DMS 273 treated with DMSO at 0.1 percent for 48 hours (cell line): ENCODE measurements around the gene ACOX3.

ENCODE experiments used
- DNase-seq: peaks from one replicate; lab custom pipeline; 2025; lab: John Stamatoyannopoulos, UW

Gene ACOX3

GRCh38 chr4:8467016-8467415 lies 26.5 kb upstream of the ACOX3 start:
- DNase-seq = no peak

GRCh38 chr4:8465615-8466611 lies 25.4 kb upstream of the ACOX3 start:
- DNase-seq = no peak

- DNase-seq = no peak
These were observed 23.9 kb upstream of the ACOX3 start for GRCh38 chr4:8464381-8464780.

DNA sequence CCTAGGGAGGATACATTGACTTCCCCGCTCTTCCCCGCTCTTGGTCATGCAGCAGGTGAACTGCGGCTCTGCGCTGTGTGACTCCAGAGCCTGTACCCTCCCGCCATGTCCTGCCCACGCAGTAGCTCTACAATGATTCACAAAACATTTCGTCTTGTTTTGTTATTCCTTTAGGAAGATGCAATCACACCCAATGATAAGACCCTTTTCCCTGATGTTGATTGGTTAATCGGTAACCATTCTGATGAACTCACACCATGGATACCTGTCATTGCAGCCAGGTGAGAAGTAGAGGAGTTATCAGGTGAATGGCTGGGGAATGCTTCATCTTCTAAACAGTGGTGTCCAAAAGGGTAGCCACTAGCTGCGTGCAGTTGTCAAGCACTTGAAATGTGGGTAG lies 23.3 kb upstream of the ACOX3 start:
- no peak for DNase-seq

- no peak for DNase-seq
These were observed 21.1 kb upstream of the ACOX3 start for GRCh38 chr4:8461616-8462015.

DNA sequence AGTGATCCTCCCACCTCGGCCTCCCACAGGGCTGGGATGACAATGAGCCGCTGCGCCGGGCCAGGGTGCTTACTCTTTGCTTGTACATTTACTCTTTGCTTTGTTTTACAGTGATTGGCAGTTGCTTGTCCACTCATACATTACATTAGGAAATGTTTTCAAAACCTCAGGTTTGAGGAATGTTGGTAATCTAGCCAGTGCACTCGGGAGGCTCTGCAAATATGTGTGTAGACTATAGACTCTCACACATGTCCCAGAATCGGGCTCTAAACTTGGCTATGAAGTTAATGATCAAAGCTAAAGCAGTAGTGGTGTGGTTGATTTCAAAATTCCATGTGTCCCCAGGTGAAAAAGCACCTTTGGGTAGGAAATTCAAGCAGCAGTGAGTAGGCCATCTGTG lies 20.6 kb upstream of the ACOX3 start:
- no peak for DNase-seq

DNA sequence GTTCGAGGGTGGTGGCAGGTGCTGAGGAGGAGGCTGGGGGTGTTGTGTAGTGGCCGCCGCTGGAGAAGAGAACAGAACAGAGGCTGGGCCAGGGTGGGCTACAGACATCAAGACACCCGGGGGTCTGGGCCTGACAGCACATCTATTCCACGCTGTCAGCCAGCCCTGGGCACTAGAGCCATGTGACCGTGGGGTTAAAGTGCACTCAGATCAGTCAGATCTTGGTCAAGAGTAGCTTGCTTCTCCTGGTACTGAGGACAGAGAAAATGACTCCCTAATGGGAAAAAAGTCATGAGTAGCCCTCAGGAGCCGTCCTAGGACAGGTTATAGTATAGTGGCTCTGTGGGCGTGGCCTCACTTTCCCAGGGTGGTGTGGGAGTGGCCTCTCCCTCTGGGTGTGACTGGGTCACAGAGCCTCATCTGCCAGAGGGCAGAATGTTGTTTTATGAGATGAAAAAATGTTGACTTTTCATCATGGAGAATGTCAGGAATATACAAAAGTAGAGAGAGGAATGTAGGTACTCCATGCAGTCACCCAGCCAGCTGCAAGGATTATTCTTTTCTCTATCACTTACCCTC lies 19.4 kb upstream of the ACOX3 start:
- DNase-seq = no peak

DNA sequence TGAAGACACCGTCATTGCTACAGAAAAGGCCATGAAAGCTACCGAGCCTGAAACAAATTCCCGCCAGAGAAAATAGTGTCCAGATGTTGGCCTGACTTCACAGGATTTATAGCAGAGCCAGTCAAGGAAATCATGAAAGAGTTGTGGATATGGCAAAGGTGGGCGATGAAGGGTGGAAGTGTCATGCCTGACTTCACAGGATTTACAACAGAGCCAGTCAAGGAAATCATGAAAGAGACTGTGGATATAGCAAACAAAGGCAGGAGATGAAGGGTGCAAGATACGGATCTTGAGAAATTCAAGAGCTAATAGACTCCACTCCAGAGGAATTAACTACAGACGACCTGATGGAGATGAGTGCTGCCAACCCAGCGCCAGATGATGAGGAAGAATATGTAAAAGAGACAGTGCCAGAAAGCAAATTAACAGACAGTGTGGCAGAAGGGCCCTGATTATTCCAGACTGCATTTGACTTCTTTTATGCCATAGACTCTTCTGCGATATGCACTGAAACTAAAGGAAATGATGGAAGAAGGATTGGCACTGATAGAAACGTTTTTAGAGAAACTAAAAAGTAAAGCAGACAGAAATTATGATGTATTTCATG lies 17.2 kb upstream of the ACOX3 start:
- DNase-seq = no peak

- no peak for DNase-seq
These were observed 13.4 kb upstream of the ACOX3 start for GRCh38 chr4:8453957-8454356.

DNA sequence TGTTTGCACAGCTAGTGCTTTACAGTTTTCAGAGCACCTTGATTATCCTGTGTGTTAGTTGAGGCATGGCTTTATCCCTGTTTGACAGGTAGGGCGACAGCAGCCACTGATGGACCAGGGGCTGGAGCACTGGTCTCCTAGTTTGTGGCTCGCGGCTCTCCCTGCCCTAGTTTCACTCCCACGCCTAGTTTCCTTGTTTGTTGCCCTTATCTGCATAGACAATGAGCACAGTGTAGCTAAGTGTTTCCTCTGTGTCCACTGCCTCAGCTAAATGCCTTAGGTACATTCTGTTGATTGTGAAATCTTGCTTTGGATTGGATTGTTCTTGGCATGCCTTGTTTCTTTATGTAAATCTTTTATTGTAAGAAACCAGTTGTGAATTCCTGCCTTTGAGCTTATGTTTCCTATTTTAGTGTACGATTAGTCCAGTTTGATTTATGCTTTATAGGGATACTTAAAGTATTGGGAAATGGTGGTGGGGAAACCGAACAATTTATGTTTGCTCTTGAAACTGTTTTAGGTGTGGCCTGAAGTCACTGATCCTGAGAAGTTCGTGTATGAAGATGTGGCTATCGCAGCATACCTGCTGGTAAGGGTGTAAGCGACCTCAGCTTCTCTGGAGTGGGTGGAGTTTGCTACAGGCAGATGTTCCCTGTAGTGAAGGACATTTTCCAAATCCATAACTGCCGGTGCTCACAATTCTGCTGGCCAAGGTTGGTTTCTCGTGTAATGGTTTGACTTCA lies 11.1 kb upstream of the ACOX3 start:
- no peak for DNase-seq

DNA sequence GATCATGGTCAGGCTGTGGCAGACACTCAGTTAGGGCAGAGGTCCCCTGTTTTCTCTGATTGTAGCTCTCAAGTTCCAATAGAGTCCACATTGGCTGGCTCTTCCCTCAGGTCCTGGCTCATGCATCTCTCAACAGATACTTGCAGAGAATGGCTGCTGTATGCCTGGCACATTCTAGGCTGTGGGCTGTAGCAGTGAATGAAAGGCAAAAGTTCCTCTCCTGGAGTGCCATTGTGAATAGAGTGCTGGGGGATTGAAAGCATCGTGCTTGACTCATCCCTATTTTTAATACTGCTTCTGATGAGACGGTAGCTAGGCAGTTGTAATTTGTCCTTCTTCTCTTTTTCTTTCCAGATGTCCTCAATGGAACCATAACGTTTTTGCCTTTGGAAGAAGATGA lies 5.6 kb upstream of the ACOX3 start:
- DNase-seq = no peak

- no peak for DNase-seq
These were observed 3.3 kb upstream of the ACOX3 start for GRCh38 chr4:8443801-8444200.

- no peak for DNase-seq
These were observed 2.3 kb upstream of the ACOX3 start for GRCh38 chr4:8442596-8443358.

- DNase-seq = no peak
These were observed 1.1 kb upstream of the ACOX3 start for GRCh38 chr4:8441499-8442091.

DNA sequence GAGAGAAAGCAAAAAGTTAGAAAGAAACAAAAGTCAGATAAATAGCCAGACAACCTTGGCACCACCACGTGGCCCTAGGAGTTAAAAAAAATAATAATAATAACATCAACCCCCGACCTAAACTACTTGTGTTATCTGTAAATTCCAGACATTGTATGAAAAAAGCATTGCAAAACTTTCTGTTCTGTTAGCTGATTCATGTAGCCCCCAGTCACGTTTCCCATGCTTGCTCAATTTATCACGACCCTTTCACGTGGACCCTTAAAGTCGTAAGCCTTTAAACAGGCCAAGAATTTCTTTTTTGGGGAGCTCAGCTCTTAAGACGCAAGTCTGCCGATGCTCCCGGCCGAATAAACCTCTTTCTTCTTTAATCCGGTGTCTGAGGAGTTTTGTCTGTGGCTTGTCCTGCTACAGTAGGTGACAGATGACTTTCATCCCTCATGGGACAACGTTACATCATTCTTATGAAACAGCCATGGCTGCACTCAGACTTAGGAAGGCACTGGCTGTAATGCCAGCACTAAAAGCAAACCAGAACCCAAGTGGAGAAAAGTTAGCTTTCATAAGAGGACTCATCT lies 520 bp downstream of the ACOX3 start:
- no peak for DNase-seq

- no peak for DNase-seq
These were observed 1.4 kb downstream of the ACOX3 start for GRCh38 chr4:8439168-8439567.

GRCh38 chr4:8438743-8439142 lies 1.8 kb downstream of the ACOX3 start:
- DNase-seq = no peak

GRCh38 chr4:8437281-8437680 lies 3.2 kb downstream of the ACOX3 start:
- DNase-seq = no peak

DNA sequence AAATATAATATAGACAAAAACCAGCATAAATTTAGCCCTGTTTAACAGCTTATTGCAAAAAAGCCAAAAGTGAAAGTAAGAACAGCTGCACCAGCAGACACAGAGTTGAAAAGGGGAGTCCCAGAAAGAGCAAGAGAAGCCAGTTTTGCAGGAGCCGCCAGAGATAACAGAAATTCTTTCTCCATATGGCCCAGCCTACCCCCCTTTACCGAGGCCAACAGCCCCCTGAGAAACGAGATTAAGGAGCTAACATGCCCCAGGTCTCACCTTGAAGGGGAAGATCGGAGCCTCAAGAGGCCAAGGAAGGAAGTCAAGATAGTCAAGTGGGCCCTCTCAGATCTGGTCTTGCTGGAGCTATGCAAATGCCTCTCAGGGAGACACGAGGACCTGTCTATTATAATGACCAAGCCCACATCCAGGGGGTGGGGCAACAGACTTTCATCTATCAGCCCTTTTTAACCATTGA lies 4.8 kb downstream of the ACOX3 start:
- DNase-seq = no peak

- no peak for DNase-seq
These were observed 6.1 kb downstream of the ACOX3 start for GRCh38 chr4:8434251-8435073.
